GM19351 (cell line): ENCODE measurements around the gene ERV3-1.
"Not testable (repeated sequence)": the region's sequence is repeated elsewhere in the genome, so short reads cannot be mapped to it uniquely, and the experiment has no call there.

Experiments used
- ATAC-seq: cut with Tn5 transposase; IDR thresholded peaks from one replicate; pipeline ENCODE4 v1.9.1; 2021; ENCODE audit warnings: mild to moderate bottlenecking, moderate library complexity; ENCODE audit not compliant: unreplicated experiment

The ERV3-1 gene, protein sequence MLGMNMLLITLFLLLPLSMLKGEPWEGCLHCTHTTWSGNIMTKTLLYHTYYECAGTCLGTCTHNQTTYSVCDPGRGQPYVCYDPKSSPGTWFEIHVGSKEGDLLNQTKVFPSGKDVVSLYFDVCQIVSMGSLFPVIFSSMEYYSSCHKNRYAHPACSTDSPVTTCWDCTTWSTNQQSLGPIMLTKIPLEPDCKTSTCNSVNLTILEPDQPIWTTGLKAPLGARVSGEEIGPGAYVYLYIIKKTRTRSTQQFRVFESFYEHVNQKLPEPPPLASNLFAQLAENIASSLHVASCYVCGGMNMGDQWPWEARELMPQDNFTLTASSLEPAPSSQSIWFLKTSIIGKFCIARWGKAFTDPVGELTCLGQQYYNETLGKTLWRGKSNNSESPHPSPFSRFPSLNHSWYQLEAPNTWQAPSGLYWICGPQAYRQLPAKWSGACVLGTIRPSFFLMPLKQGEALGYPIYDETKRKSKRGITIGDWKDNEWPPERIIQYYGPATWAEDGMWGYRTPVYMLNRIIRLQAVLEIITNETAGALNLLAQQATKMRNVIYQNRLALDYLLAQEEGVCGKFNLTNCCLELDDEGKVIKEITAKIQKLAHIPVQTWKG

DNA sequence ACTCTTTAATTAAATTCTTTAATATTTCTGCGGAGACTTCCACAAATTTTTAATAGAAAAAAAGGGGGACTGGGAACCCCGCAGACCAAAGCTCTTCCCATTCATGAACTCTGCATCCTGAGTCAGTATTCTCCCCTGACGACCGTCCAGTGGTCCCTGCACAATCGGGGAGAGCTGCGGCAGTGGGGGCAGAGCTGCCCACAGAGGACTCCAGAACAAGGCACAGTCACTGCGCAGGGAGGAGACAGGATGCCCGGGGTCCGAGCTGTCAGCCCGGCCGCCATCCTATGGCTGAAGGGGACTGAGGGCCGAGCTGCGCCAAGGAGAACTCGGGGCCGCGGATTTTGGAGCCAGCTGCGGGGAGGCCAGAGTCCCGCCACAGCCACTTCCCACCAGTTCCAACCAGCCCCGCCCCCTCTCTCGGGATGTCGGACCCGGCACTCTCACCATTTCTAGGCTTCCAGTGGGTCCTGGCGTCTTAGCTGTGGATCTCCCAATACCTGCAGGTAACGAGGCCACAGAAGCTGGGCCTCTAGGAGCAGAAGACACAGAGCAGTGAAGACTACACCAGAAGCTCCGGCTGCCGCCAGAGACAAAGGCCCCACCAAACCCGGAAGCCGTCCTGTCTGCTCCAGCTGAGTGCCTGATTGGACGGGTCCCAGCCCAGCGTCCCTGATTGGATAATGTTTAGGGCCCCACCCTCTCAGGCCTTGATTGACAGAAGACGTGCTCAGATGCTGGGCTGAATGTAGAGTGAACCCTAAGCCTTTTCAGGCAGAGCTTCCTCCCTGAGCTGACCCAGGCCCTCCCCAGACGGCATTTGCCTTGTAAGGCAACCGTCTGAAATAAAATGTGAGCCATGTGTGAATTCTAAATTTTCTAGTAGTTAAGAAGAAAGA, at the start of gene ERV3-1:
Gene ERV3-1 (minus strand): TSS at position 594 of the 899 bp plus-strand sequence. CDS start 13,661 bp downstream, outside the sequence.
- peak; percentile 100 for ATAC-seq

DNA sequence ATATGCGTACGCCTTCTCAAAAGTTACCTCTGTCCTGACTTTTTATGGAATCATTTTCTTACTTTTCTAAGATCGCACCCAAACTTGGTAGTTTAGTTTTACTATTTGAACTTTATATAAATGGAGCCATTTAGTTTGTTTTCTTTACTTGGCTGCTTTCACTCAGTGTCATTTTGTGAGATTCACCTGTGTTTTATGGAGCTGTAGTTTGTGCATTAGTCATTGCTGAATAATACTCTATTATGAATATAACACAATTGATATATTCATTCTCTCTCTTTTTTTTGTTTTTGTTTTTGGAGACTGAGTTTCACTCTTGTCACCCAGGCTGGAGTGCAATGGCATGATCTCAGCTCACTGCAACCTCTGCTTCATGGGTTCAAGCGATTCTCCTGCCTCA, 49.3 kb upstream of the ERV3-1 start:
- ATAC-seq = not testable (repeated sequence)

DNA sequence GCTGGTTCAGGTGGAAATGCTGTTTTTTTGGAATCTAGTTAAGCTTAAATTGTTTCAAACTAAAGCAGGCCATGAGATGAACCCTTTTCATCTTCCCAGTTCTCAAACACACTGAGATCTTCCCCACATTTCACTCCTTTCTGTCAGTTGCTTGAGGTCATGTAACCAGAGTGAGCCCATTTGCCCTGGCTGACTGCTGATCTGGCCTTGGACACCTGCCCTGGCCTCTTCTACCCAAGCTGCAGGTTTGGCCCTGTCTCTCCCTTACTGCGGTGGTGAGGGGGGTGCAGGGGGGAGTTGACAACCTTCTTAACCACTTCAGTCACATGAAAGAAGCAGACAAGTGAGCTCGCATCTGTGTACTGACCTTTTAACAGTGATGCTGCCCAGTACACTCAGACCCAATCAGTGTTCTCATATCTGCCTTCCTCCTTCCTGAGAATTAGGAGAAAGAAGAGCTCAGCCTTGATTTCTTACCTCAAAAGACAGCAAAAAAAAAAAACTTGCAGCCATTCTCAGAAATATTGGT, 48.0 kb upstream of the ERV3-1 start:
- not testable (repeated sequence) for ATAC-seq

DNA sequence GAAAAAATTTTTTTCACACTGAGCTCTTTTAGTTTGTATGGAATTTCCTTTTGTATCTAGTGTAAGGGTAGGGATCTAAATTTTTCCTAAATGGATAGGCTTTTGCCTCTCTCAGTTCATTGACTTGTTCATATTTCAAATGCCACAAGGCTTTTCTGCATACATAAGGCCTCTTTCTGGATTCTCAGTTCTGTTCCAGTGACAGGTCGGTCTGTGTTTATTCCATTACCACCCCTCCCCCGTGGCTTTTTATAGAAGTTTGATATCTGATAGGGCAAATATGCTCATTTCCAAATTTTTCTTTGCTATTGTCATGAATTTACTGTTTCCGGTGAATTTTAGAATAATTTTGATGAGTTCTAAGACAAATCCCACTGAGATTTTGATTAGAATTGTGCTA, 45.2 kb upstream of the ERV3-1 start:
- not testable (repeated sequence) for ATAC-seq

DNA sequence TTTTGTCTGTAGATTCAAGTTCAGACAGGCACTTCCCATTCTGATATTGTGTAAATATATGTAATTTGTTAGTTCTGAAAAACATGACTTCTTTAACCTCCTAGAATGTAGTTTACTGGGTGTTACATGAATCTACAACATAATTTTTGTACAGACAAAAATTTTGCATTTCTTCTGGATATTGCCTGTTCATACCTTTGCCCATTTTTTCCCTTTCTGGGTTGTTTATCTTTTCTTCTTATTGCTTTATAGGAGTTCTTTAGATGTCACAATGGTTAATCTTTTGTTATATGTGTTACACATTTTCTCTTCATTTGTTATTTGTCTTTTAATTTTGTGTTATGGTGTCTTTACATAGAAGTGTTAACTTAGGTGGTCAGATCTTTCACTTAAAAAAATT, 44.7 kb upstream of the ERV3-1 start:
- not testable (repeated sequence) for ATAC-seq

DNA sequence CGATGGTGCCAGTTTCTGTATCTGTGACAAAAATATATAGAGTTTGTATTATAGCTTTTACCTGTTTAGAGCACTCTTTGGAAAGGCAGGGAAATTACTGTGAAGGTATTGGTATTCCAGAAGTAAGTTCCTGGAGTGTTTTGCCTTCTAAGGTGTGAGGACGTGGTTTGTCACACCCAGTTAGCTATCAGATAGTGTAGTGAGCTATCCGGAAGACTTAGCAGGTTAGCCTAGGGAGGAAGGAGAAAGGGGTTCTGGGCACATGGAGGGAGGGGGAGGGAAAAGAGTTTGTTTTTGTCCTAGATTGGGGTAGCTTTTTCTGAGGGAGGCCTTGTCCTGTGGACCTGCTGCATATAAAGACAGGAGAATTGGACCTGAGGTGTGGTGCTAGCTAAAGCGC, 39.8 kb upstream of the ERV3-1 start:
- ATAC-seq = not testable (repeated sequence)

DNA sequence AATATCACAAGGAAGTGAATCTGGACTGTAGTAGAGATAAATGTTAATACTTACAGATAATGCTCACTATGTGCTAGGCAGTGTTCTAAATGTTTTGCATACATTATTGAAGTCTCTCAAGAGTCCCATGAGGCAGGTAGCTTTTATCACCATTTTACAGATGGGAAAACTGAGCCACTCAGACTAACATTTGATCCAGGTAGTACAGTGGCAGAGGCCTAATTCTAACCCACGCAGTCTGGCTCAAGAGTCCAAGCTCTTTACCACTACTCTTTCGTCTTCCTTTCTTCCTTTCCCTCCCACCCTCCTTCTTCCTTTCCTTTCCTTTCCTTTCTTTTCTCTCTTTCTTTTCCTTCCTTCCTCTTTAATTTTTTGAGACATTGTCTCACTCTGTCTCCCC, 39.1 kb upstream of the ERV3-1 start:
- not testable (repeated sequence) for ATAC-seq

DNA sequence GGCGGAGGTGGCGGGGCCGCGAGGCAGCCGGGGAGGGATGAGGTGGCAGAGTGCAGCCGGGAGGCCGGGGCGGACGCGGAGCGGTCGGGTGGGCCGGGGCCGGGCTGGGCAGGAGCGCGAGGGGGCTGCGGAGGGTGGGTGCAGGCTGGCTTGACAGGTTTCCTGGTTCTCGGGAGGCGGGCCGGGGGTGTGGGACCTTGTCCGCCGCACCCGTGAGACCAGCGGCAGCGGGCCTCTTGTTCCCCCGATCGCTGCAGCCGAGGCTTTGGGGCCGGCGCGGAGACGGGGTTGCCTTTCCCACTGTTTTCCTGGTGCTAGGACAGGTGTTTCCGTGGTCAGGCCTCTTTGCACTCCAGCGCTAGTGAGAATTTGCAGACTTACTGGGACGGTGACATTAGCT, 32.3 kb upstream of the ERV3-1 start:
- ATAC-seq = peak; percentile 16

DNA sequence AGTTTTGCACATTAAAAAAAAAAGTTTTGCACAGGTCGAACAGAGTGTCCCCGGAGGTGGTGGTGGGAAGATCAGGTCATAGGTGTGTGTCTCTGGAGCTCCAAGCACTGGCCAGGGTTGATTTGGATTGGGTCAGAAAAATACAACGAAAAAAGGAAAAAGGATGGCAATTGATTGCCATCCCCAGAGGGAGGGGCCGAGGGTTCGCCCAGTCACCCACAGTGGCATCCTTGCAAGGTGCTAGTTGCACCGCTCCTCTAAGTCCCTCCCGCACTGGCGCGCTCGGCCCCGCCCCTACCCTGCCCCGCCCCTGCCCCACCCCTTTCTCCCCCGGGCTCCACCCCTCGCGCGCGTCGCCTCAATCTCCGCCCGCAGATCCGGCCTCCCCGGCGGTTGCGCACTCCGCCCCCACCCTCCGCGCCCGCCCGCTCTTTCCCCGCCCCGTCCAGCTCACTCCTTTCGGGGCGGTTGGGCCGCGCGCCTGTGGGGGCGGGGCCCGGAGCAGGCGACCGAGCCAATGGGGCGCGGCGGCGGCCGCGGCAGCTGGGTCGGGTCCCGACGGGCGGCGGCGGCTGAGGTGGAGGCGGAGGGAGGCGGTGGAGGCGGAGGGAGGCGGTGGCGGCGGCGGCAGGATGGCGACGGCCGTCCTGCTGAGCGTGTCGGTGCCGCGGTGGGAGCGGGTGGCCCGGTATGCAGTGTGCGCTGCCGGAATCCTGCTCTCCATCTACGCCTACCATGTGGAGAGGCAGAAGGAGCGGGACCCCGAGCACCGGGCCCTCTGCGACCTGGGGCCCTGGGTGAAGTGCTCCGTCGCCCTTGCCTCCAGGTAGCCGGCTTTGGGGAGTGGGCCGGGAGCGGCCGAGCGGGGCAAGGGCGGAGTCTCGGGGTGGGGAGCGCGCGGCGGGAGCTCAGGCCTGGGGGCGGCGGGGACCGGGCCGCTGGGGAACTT, 31.5 kb upstream of the ERV3-1 start:
- peak; percentile 71 for ATAC-seq

DNA sequence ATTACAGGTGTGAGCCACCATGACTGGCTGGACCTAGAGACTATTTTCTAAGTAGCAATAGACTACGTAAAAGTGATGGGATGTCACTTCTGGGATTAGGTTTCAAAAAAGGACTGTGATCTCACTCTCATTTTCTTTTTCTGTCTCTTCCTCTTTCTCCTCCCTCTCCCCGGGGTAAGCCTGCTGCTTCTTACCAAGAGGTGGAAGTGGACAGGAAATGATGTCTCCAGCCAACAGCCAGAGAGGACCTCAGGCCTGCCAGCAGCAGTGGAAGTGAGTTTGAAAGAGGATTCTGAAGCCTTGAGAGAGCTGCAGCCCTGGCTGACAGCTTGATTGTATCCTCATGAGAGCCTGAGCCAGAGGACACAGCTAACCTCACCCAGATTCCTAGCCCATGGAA, 30.0 kb upstream of the ERV3-1 start:
- ATAC-seq = not testable (repeated sequence)

DNA sequence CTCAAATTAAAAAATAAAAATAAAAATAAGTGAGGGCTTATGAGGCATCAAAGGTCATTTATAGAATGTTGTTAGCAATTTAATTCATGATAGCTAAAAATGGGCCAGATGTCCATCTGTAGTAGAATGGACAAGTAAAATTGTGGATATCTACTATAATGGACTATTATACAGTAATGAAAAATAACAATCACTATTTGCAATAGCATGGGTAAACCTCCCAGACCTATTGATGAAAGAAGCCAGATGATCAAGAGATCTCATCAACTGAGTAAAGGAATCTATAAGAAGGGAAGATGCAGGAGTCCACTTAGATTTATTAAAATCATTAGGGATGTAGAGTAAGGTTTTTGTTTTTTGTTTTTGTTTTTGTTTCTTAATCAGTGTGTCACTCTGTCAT, 29.0 kb upstream of the ERV3-1 start:
- not testable (repeated sequence) for ATAC-seq

DNA sequence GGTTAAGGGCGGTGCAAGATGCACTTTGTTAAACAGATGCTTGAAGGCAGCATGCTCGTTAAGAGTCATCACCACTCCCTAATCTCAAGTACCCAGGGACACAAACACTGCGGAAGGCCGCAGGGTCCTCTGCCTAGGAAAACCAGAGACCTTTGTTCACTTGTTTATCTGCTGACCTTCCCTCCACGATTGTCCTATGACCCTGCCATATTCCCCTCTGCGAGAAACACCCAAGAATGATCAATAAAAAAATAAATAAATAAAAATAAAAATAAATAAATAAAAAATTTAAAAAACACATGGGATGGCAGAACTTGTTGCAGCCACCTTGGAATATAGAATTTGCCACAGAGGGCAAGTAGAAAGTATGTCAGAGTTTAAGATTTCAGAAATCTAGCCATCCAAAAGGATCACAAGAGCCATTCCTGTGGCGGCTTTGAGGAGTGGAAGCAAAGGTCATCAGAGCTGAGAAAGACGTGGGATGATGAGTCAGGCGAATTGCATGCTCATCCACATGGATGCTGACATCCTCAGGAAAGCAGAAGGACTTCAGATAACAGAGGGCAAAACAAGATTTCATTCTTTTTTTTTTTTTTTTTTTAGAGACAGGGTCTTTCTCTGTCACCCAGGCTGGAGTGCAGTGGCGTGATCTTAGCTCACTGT, 27.8 kb upstream of the ERV3-1 start:
- ATAC-seq = not testable (repeated sequence)

DNA sequence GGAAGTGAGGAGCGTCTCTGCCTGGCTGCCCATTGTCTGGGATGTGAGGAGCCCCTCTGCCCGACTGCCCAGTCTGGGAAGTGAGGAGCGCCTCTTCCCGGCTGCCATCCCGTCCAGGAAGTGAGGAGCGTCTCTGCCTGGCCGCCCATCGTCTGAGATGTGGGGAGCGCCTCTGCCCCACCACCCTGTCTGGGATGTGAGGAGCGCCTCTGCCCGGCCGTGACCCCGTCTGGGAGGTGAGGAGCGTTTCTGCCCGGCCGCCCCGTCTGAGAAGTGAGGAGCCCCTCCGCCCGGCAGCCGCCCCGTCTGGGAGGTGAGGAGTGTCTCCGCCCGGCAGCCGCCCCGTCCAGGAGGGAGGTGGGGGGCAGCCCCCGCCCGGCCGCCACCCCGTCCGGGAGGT, 26.9 kb upstream of the ERV3-1 start:
- not testable (repeated sequence) for ATAC-seq

DNA sequence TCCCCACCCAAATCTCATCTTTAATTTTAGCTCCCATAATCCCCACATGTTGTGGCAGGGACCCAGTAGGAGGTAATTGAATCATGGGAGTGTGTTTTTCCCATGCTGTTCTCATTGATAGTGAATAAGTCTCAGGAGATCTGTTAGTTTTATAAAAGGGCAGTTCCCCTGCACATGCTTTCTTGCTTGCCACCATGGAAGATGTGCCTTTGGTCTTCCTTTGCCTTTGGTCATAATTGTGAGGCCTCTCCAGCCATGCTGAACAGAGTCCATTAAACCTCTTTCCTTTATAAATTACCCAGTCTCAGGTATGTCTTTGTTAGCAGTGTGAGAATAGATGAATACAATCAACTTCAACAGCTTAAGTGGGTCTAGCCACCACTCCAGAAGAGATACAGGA, 18.5 kb upstream of the ERV3-1 start:
- not testable (repeated sequence) for ATAC-seq

DNA sequence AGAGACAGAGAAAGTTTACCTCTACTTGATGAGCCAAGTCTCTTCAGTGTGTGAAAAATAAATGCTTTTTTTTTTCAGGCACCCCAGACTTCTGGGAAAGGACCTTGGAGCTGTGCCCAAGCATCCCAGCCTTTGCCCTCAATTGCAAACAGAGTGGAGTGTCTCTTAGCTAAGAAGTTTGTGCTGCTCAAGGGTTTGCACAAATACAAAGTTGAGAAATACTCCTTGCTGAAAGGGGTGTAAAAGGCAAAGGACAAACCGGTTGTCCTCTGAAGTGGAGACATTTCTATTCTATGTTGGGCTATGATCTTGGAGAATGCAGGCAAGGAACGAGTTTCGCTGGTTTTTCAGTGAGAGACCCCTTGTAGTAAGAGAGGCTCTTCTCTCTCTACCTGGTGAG, 14.5 kb upstream of the ERV3-1 start:
- not testable (repeated sequence) for ATAC-seq

DNA sequence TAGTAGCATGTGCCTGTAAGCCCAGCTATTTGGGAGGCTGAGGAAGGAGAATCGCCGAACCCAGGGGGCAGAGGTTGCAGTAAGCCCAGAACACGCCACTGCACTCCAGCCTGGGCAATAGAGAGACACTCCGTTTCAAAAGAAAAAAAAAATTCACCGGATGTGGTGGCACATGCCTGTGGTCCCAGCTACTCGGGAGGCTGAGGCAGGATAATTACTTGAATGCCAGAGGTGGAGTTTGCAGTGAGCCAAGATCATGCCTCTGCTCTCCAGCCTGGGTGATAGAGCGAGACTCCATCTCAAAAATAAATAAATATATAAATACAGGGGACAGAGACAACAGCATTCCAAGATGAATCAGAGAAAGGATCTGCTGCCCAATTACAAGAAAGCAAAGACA, 3.4 kb upstream of the ERV3-1 start:
- ATAC-seq = not testable (repeated sequence)

DNA sequence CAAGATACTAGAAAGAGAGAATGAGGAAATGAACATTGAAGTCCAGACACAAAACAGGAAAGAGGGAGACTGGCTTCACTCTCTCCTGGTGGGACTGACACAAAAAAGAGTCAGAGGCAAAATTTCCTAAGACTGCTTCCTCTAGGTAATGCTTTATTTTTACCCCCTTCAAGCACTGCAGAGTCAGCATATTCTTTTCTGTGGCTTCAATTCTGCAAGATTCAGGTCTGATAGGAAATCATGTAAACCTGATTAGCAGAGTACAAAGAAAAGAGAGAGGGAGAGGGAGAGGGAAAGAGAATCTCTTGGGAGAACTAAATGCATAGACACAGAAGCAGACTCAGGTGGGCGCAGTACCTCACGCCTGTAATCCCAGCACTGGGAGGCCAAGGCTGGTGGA, 2.9 kb upstream of the ERV3-1 start:
- not testable (repeated sequence) for ATAC-seq

DNA sequence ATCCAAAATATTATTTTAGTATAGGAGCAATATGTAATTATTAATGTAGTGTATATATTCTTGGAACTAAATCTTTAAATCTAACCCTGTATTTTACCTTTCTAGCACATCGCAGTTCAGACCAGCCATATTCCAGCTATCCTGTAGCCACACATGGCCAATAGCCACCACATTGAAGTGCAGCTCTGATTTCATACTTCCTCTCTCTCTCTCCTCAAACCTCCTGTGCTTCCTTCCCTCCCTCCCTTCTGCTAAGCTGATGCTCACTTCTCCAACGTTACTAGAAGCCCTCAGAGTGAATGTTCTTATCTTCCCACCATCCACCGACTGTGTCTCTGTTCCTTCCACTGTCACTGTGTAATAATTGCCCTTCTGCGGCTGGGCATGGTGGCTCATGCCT, 549 bp upstream of the ERV3-1 start:
- not testable (repeated sequence) for ATAC-seq

DNA sequence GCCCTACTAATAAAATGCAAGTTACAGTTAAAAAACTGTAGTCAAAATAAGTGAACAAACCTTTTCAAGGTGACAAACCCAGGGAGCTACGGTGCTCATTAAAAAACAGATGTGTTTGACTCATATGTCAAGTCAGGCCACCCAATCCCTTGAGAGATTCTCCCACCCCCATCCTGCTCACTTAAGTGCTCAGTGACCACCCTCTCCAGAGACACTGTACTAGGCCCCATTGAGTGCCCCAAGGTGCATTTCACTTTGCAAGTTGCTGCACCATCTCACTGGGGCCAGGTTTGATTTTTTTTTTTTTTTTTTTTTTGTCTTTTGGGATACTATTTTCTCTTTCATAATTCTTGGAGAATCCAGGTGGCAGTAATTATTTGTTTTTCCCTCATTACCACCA, 1.9 kb downstream of the ERV3-1 start:
- no peak for ATAC-seq
